H9 (cell line): Measurements from ENCODE around the gene ADAM22. TPM values are rescaled to one million over a fixed set of nuclear protein-coding genes. Genes with fewer than 3 reads are reported as not detected.

Source experiments
- DNase-seq: peaks from one replicate; pipeline ENCODE4 v3.0.0-alpha.2; 2017
- H2AFZ ChIP-seq: one replicate; pipeline ENCODE4 v1.6.1; 2013; ENCODE audit warnings: mild to moderate bottlenecking, low read length, control low read depth, moderate library complexity
- H2AK5ac ChIP-seq: 2 replicates; pipeline ENCODE4 v1.6.1; 2013; ENCODE audit warnings: low read length, control low read depth, mixed read lengths; ENCODE audit not compliant: insufficient read length
- H2BK120ac ChIP-seq: one replicate; pipeline ENCODE4 v1.6.1; 2013; ENCODE audit warnings: low read depth, mild to moderate bottlenecking, low read length, control low read depth, inconsistent platforms; ENCODE audit not compliant: poor library complexity, severe bottlenecking
- H2BK12ac ChIP-seq: 2 replicates; pipeline ENCODE4 v1.6.1; 2013; ENCODE audit warnings: low read length, control low read depth, mixed read lengths, low read depth; ENCODE audit not compliant: insufficient read length
- H2BK15ac ChIP-seq: 2 replicates; pipeline ENCODE4 v1.6.1; 2013; ENCODE audit warnings: low read depth, low read length, control low read depth
- H2BK20ac ChIP-seq: one replicate; pipeline ENCODE4 v1.6.1; 2013; ENCODE audit warnings: low read depth, mild to moderate bottlenecking, low read length, control low read depth, inconsistent platforms; ENCODE audit not compliant: poor library complexity, severe bottlenecking
- H2BK5ac ChIP-seq: 2 replicates; pipeline ENCODE4 v1.6.1; 2013; ENCODE audit warnings: low read length, control low read depth, mixed read lengths; ENCODE audit not compliant: insufficient read length
- H3K14ac ChIP-seq: 2 replicates; pipeline ENCODE4 v1.6.1; 2013; ENCODE audit warnings: low read length, control low read depth; ENCODE audit not compliant: insufficient read depth
- H3K18ac ChIP-seq: 2 replicates; pipeline ENCODE4 v1.6.1; 2013; ENCODE audit warnings: low read depth, mild to moderate bottlenecking, mixed read lengths, low read length, control low read depth; ENCODE audit not compliant: insufficient read length
- H3K23ac ChIP-seq: 2 replicates; pipeline ENCODE4 v1.6.1; 2013; ENCODE audit warnings: low read length, control low read depth, mixed read lengths, low read depth; ENCODE audit not compliant: insufficient read length
- H3K23me2 ChIP-seq: 2 replicates; pipeline ENCODE4 v1.6.1; 2013; ENCODE audit warnings: low read depth, mild to moderate bottlenecking, mixed read lengths, low read length, control low read depth; ENCODE audit not compliant: insufficient read length, poor library complexity, severe bottlenecking
- H3K27ac ChIP-seq: 2 replicates; pipeline ENCODE4 v1.5.1; 2013; ENCODE audit warnings: low read length, control low read depth, mixed read lengths, low read depth; ENCODE audit not compliant: insufficient read length
- H3K27me3 ChIP-seq: 2 replicates; pipeline ENCODE4 v1.6.1; 2013; ENCODE audit warnings: low read length, control low read depth, inconsistent platforms; ENCODE audit not compliant: insufficient read depth
- H3K4ac ChIP-seq: 2 replicates; pipeline ENCODE4 v1.6.1; 2013; ENCODE audit warnings: low read depth, mild to moderate bottlenecking, control low read depth, inconsistent platforms, low read length, moderate library complexity
- H3K4me1 ChIP-seq: 2 replicates; pipeline ENCODE4 v1.6.1; 2013; ENCODE audit warnings: low read length, control low read depth, inconsistent platforms; ENCODE audit not compliant: insufficient read depth
- H3K4me2 ChIP-seq: 2 replicates; pipeline ENCODE4 v1.6.1; 2013; ENCODE audit warnings: low read length, control low read depth, mixed read lengths; ENCODE audit not compliant: insufficient read length, insufficient read depth
- H3K56ac ChIP-seq: 2 replicates; pipeline ENCODE4 v1.6.1; 2013; ENCODE audit warnings: low read depth, mild to moderate bottlenecking, mixed read lengths, low read length, control low read depth; ENCODE audit not compliant: insufficient read length
- H3K79me1 ChIP-seq: 2 replicates; pipeline ENCODE4 v1.6.1; 2013; ENCODE audit warnings: low read depth, mild to moderate bottlenecking, moderate library complexity, low read length, control low read depth, inconsistent platforms; ENCODE audit not compliant: insufficient read depth, poor library complexity, severe bottlenecking
- H3K79me2 ChIP-seq: 2 replicates; pipeline ENCODE4 v1.6.1; 2013; ENCODE audit warnings: low read length, control low read depth, inconsistent platforms; ENCODE audit not compliant: insufficient read depth
- H3K9ac ChIP-seq: 2 replicates; pipeline ENCODE4 v1.6.1; 2013; ENCODE audit warnings: low read length, control low read depth, mixed read lengths; ENCODE audit not compliant: insufficient read length; ENCODE audit errors: extremely low read depth
- H3K9me3 ChIP-seq: one replicate; pipeline ENCODE4 v1.6.1; 2013; ENCODE audit warnings: low read depth, low read length, inconsistent platforms; ENCODE audit not compliant: control insufficient read depth
- H3T11ph ChIP-seq: one replicate; pipeline ENCODE4 v1.6.1; 2013; ENCODE audit warnings: mild to moderate bottlenecking, low read length, control low read depth, inconsistent platforms
- H4K20me1 ChIP-seq: one replicate; pipeline ENCODE4 v1.6.1; 2013; ENCODE audit not compliant: control insufficient read depth, insufficient read length, insufficient read depth
- H4K5ac ChIP-seq: 2 replicates; pipeline ENCODE4 v1.6.1; 2013; ENCODE audit warnings: low read depth, mild to moderate bottlenecking, mixed read lengths, low read length, control low read depth; ENCODE audit not compliant: insufficient read length
- H4K8ac ChIP-seq: replicated peaks from 2 replicates; pipeline ENCODE4 v1.6.1; 2013; ENCODE audit warnings: low read length, control low read depth, mixed read lengths, low read depth; ENCODE audit not compliant: insufficient read length
- H4K91ac ChIP-seq: 2 replicates; pipeline ENCODE4 v1.6.1; 2013; ENCODE audit warnings: low read depth, mild to moderate bottlenecking, moderate library complexity, mixed read lengths, low read length, control low read depth; ENCODE audit not compliant: insufficient read length
- H3K27ac Mint-ChIP-seq, 3 experiments: 2 replicates in 2 of 3; 3 replicates in 1 of 3; pipeline ENCODE4 v1.8.0; 2020 to 2021; ENCODE audit warnings: mixed read lengths in 3 of 3, mild to moderate bottlenecking in 1 of 3, moderate library complexity in 1 of 3
- H3K27me3 Mint-ChIP-seq: 2 replicates; pipeline ENCODE4 v1.8.0; 2021; ENCODE audit warnings: low read depth, mild to moderate bottlenecking, moderate library complexity, mixed read lengths
- H3K36me3 Mint-ChIP-seq, 3 experiments: 2 replicates in 2 of 3; 3 replicates in 1 of 3; pipeline ENCODE4 v1.8.0; 2020 to 2021; ENCODE audit warnings: low read depth in 3 of 3, mixed read lengths in 3 of 3; ENCODE audit not compliant: insufficient read depth in 1 of 3
- H3K4me1 Mint-ChIP-seq, 2 experiments: 2 replicates each; pipeline ENCODE4 v1.8.0; 2020; ENCODE audit warnings: mixed read lengths in 2 of 2
- H3K4me3 Mint-ChIP-seq, 2 experiments: 2 replicates in 1 of 2; 3 replicates in 1 of 2; pipeline ENCODE4 v1.8.0; 2020 to 2021; ENCODE audit warnings: mild to moderate bottlenecking in 2 of 2, mixed read lengths in 2 of 2, moderate library complexity in 1 of 2
- H3K9me3 Mint-ChIP-seq, 2 experiments: 2 replicates in 1 of 2; 3 replicates in 1 of 2; pipeline ENCODE4 v1.8.0; 2020; ENCODE audit warnings: mild to moderate bottlenecking in 2 of 2, mixed read lengths in 2 of 2, moderate library complexity in 1 of 2
- CTCF ChIP-seq: fragments of 200-600 bp; sonication (generic); conservative IDR thresholded peaks from 3 replicates; pipeline ENCODE4 v1.8.0; 2021; ENCODE audit warnings: antibody characterized with exemption, mild to moderate bottlenecking
- WGBS: extraction: QIAGEN DNeasy Blood & Tissue Kit; methylation state at CpG from one replicate; pipeline ENCODE4 v1.1.7; 2013; ENCODE audit warnings: missing lambda C conversion rate, low lambda C conversion rate, mixed read lengths; ENCODE audit not compliant: insufficient read length; ENCODE audit errors: extremely low coverage; 5-methylcytosine and 5-hydroxymethylcytosine counted together
- total RNA-seq: library from RNA; stranded (reverse); gene quantifications from 2 replicates; pipeline ENCODE4 v1.2.1, GENCODE V29; 2021

The ADAM22 gene
- total RNA-seq, 1 experiment from 2014 or later, result 8.7 TPM

GRCh38 chr7:88132725-88133124, 198.7 kb downstream of the ADAM22 start:
- no peak overlapping the region for H2AFZ ChIP-seq
- H4K8ac ChIP-seq, result no peak overlapping the region
- no peaks in the 10 kb centered on the region for H3K9me3 ChIP-seq
- no peaks in the 10 kb centered on the region for H4K20me1 ChIP-seq
- Mint-ChIP-seq H3K4me3 (no peak overlapping the region), H3K9me3 (no peaks in the 10 kb centered on the region), H3K4me1 (no peaks in the 10 kb centered on the region), H3K36me3 (no peaks in the 10 kb centered on the region), H3K27me3 (no peaks in the 10 kb centered on the region), H3K27ac (no peak overlapping the region)
- H3T11ph ChIP-seq, result no peak overlapping the region
- H3K56ac ChIP-seq, result no peak overlapping the region
- no peak overlapping the region for H2BK120ac ChIP-seq
- H2BK5ac ChIP-seq, result no peak overlapping the region
- H3K27ac ChIP-seq, result no peak overlapping the region
- H2BK15ac ChIP-seq, result no peak overlapping the region
- no peak overlapping the region for H2BK20ac ChIP-seq
- no peaks in the 10 kb centered on the region for H3K79me2 ChIP-seq
- H3K4me1 ChIP-seq, result no peaks in the 10 kb centered on the region
- H3K9ac ChIP-seq, result no peak overlapping the region
- no peaks in the 10 kb centered on the region for H3K79me1 ChIP-seq
- H3K4me2 ChIP-seq, result no peak overlapping the region
- no peak for TF ChIP-seq CTCF
- no peak overlapping the region for H4K5ac ChIP-seq
- H2BK12ac ChIP-seq, result no peak overlapping the region
- no peak overlapping the region for H4K91ac ChIP-seq
- H3K14ac ChIP-seq, result no peak overlapping the region
- no peak overlapping the region for H2AK5ac ChIP-seq
- H3K23me2 ChIP-seq, result no peaks in the 10 kb centered on the region
- WGBS, result no CpG with 5 or more reads among the region's 4 CpGs
- no peak for DNase-seq
- H3K4ac ChIP-seq, result no peak overlapping the region
- no peaks in the 10 kb centered on the region for H3K27me3 ChIP-seq
- H3K23ac ChIP-seq, result no peak overlapping the region
- H3K18ac ChIP-seq, result no peak overlapping the region
